ENCODE data around the gene DGCR6L. TPM values are rescaled to one million over a fixed set of nuclear protein-coding genes. Genes with fewer than 3 reads are reported as not detected.
"Not testable (repeated sequence)": the region's sequence is repeated elsewhere in the genome, so short reads cannot be mapped to it uniquely, and the experiment has no call there.

The DGCR6L gene
- total RNA-seq, 2 experiments from 2014 or later: 40.4 to 41.2 TPM

- CTCF ChIA-PET: no interaction called here
- POLR2A ChIA-PET: no interaction called here
Measured at GRCh38 chr22:20280866-20281265, 39.0 kb downstream of the DGCR6L start.

GRCh38 chr22:20280163-20280562 lies 39.7 kb downstream of the DGCR6L start:
- POLR2A ChIA-PET: not testable (repeated sequence)

GRCh38 chr22:20279662-20280134 lies 40.2 kb downstream of the DGCR6L start:
- ChIA-PET CTCF (interaction anchor here (1.0 kb wide), 1 partner anchor 123 kb away, joined by 3 read pairs; no protein-coding TSS in a partner anchor), POLR2A (no interaction called here)

More at GRCh38 chr22:20280163-20280562, 39.7 kb downstream of the DGCR6L start:
- CTCF ChIA-PET: interaction anchor here (1.0 kb wide), 1 partner anchor 123 kb away, joined by 3 read pairs; no protein-coding TSS in a partner anchor

GRCh38 chr22:20278726-20279490 lies 41.0 kb downstream of the DGCR6L start:
- POLR2A ChIA-PET: not testable (repeated sequence)
- CTCF ChIA-PET: interaction anchor here (1.0 kb wide), 1 partner anchor 122 kb away, joined by 3 read pairs; no protein-coding TSS in a partner anchor

GRCh38 chr22:20277936-20278635 lies 41.8 kb downstream of the DGCR6L start:
- CTCF ChIA-PET, POLR2A ChIA-PET: not testable (repeated sequence)

GRCh38 chr22:20276468-20276867 lies 43.4 kb downstream of the DGCR6L start:
- ChIA-PET CTCF (interaction anchor here (0.8 to 1.2 kb wide), 2 partner anchors 9 to 119 kb away, joined by 3 read pairs; no protein-coding TSS in a partner anchor), POLR2A (no interaction called here)

GRCh38 chr22:20275836-20276235 lies 44.0 kb downstream of the DGCR6L start:
- POLR2A ChIA-PET: no interaction called here
- CTCF ChIA-PET: interaction anchor here (1.2 kb wide), 1 partner anchor 119 kb away, joined by 3 read pairs; no protein-coding TSS in a partner anchor

- POLR2A ChIA-PET, CTCF ChIA-PET: not testable (repeated sequence)
Measured at GRCh38 chr22:20275325-20275724, 44.5 kb downstream of the DGCR6L start.

- POLR2A ChIA-PET, CTCF ChIA-PET: not testable (repeated sequence)
Measured at GRCh38 chr22:20274374-20274773, 45.5 kb downstream of the DGCR6L start.

GRCh38 chr22:20273758-20274181 lies 46.1 kb downstream of the DGCR6L start:
- POLR2A ChIA-PET: no interaction called here
- CTCF ChIA-PET: no interaction called here

GRCh38 chr22:20272700-20273099 lies 47.2 kb downstream of the DGCR6L start:
- ChIA-PET CTCF (no interaction called here), POLR2A (no interaction called here)

- ChIA-PET POLR2A (no interaction called here), CTCF (no interaction called here)
Measured at GRCh38 chr22:20272174-20272573, 47.7 kb downstream of the DGCR6L start.

- POLR2A ChIA-PET: no interaction called here
- CTCF ChIA-PET: no interaction called here
Measured at GRCh38 chr22:20271114-20271994, 48.5 kb downstream of the DGCR6L start.

GRCh38 chr22:20270190-20271113 lies 49.4 kb downstream of the DGCR6L start:
- CTCF ChIA-PET, POLR2A ChIA-PET: not testable (repeated sequence)

GRCh38 chr22:20269673-20270072 lies 50.2 kb downstream of the DGCR6L start:
- POLR2A ChIA-PET: not testable (repeated sequence)
- CTCF ChIA-PET: interaction anchor here (1.1 kb wide), 1 partner anchor 113 kb away, joined by 5 read pairs; no protein-coding TSS in a partner anchor

GRCh38 chr22:20269201-20269600 lies 50.7 kb downstream of the DGCR6L start:
- POLR2A ChIA-PET: not testable (repeated sequence)
- CTCF ChIA-PET: interaction anchor here (1.1 kb wide), 1 partner anchor 112 kb away, joined by 5 read pairs; no protein-coding TSS in a partner anchor

GRCh38 chr22:20268279-20269012 lies 51.4 kb downstream of the DGCR6L start, which contains the start of gene RTN4R:
TSS of gene RTN4R (minus strand) at chr22:20268318. CDS start at chr22:20268092, 226 bp downstream.
- ChIA-PET CTCF (interaction anchor here (1.1 kb wide), 1 partner anchor 111 kb away, joined by 5 read pairs; no protein-coding TSS in a partner anchor), POLR2A (no interaction called here)

Data from activated CD8-positive, alpha-beta memory T cell treated with anti-CD3 and anti-CD28 coated beads for 36 hours (primary cell).